WTC11 (cell line): ENCODE measurements around the gene MYO1A.

Experiments
- AFF4 ChIP-seq: sonication (generic); formaldehyde crosslinking; IDR thresholded peaks from 2 replicates; pipeline ENCODE4 v1.8.1; 2023; ENCODE audit warnings: mild to moderate bottlenecking, missing genetic modification reagents, borderline replicate concordance
- ATF2 ChIP-seq: sonication (generic); formaldehyde crosslinking; IDR thresholded peaks from 2 replicates; pipeline ENCODE4 v1.8.1; 2022; ENCODE audit warnings: low read depth, missing genetic modification reagents, borderline replicate concordance
- CREB1 ChIP-seq: sonication (generic); formaldehyde crosslinking; IDR thresholded peaks from 2 replicates; pipeline ENCODE4 v1.8.0; 2023; ENCODE audit warnings: mild to moderate bottlenecking, missing genetic modification reagents
- CTCF ChIP-seq: fragments of 200-600 bp; IDR thresholded peaks from 2 replicates; pipeline ENCODE4 v1.8.0; 2022; ENCODE audit warnings: antibody characterized with exemption
- E2F1 ChIP-seq: sonication (generic); formaldehyde crosslinking; IDR thresholded peaks from 2 replicates; pipeline ENCODE4 v1.8.0; 2022; ENCODE audit warnings: mild to moderate bottlenecking, missing genetic modification reagents
- MAX ChIP-seq: sonication (generic); formaldehyde crosslinking; IDR thresholded peaks from 2 replicates; pipeline ENCODE4 v1.8.0; 2022; ENCODE audit warnings: mild to moderate bottlenecking, missing genetic modification reagents
- NR2C2 ChIP-seq: sonication (generic); formaldehyde crosslinking; IDR thresholded peaks from 2 replicates; pipeline ENCODE4 v1.8.0; 2022; ENCODE audit warnings: mild to moderate bottlenecking, missing genetic modification reagents
- TCF7 ChIP-seq: sonication (generic); formaldehyde crosslinking; IDR thresholded peaks from 2 replicates; pipeline ENCODE4 v1.8.0; 2022; ENCODE audit warnings: mild to moderate bottlenecking, low read depth, missing genetic modification reagents, moderate library complexity
- USF1 ChIP-seq: sonication (generic); formaldehyde crosslinking; IDR thresholded peaks from 2 replicates; pipeline ENCODE4 v1.8.0; 2022; ENCODE audit warnings: mild to moderate bottlenecking, missing genetic modification reagents
- USF2 ChIP-seq: sonication (generic); formaldehyde crosslinking; IDR thresholded peaks from 2 replicates; pipeline ENCODE4 v1.8.1; 2023; ENCODE audit warnings: mild to moderate bottlenecking, missing genetic modification reagents, moderate library complexity
- ZBTB21 ChIP-seq: sonication (generic); formaldehyde crosslinking; IDR thresholded peaks from 2 replicates; pipeline ENCODE4 v1.8.1; 2023; ENCODE audit warnings: mild to moderate bottlenecking, missing genetic modification reagents, borderline replicate concordance
- ZNF263 ChIP-seq: sonication (generic); formaldehyde crosslinking; IDR thresholded peaks from 2 replicates; pipeline ENCODE4 v1.8.1; 2022; ENCODE audit warnings: low read depth, mild to moderate bottlenecking, moderate library complexity, missing genetic modification reagents
- ZNF396 ChIP-seq: fragments of 250-450 bp; sonication (Bioruptor Pico); IDR thresholded peaks from 2 replicates; pipeline ENCODE4 v1.8.0; 2021; ENCODE audit warnings: mild to moderate bottlenecking, moderate library complexity, borderline replicate concordance

- TF ChIP-seq ZBTB21: no peak
- no peak for TF ChIP-seq CTCF
- TF ChIP-seq ZNF263: no peak
- TF ChIP-seq USF2 (CRISPR knock-in tag): no peak
- no peak for TF ChIP-seq USF1 (CRISPR knock-in tag)
- no peak for TF ChIP-seq E2F1 (CRISPR knock-in tag)
- no peak for TF ChIP-seq NR2C2 (CRISPR knock-in tag)
- TF ChIP-seq TCF7 (CRISPR knock-in tag): no peak
- TF ChIP-seq ZNF396 (CRISPR knock-in tag): no peak
- TF ChIP-seq MAX (CRISPR knock-in tag): no peak; the same call in 1 of the 2 replicates
- TF ChIP-seq CREB1 (CRISPR knock-in tag): no peak
- TF ChIP-seq ATF2 (CRISPR knock-in tag): no peak
- TF ChIP-seq AFF4 (CRISPR knock-in tag): no peak
Measured at GRCh38 chr12:57087691-57088353, 37.9 kb upstream of the MYO1A start.
